Measurements from ENCODE around the gene DPP9.
A peak's percentile ranks its signal among the peaks of the same experiment; 100 is the strongest.

The DPP9 gene

GRCh38 chr19:4709440-4710280 is 14.0 kb downstream of the DPP9 start:
- DNase-seq (ENCODE audit: low read depth, low spot score) = no peak

GRCh38 chr19:4707956-4708650 is 15.5 kb downstream of the DPP9 start:
- DNase-seq (ENCODE audit: low read depth, low spot score) = peak; percentile 80

- no peak for DNase-seq (ENCODE audit: low read depth, low spot score)
Measured at GRCh38 chr19:4707322-4707721, 16.3 kb downstream of the DPP9 start.

- no peak for DNase-seq (ENCODE audit: low read depth, low spot score)
Measured at GRCh38 chr19:4705413-4706131, 18.1 kb downstream of the DPP9 start.

- no peak for DNase-seq (ENCODE audit: low read depth, low spot score)
Measured at GRCh38 chr19:4704317-4704673, 19.3 kb downstream of the DPP9 start.

GRCh38 chr19:4703671-4704316 is 19.8 kb downstream of the DPP9 start:
- DNase-seq (ENCODE audit: low read depth, low spot score) = no peak

GRCh38 chr19:4702764-4703163 is 20.9 kb downstream of the DPP9 start:
- no peak for DNase-seq (ENCODE audit: low read depth, low spot score)

- no peak for DNase-seq (ENCODE audit: low read depth, low spot score)
Measured at GRCh38 chr19:4701557-4701956, 22.1 kb downstream of the DPP9 start.

- DNase-seq (ENCODE audit: low read depth, low spot score) = no peak
Measured at GRCh38 chr19:4700693-4700970, 23.0 kb downstream of the DPP9 start.

- no peak for DNase-seq (ENCODE audit: low read depth, low spot score)
Measured at GRCh38 chr19:4699826-4700692, 23.6 kb downstream of the DPP9 start.

GRCh38 chr19:4697304-4697703 is 26.3 kb downstream of the DPP9 start:
- DNase-seq (ENCODE audit: low read depth, low spot score) = no peak

GRCh38 chr19:4695224-4695731 is 28.4 kb downstream of the DPP9 start:
- DNase-seq (ENCODE audit: low read depth, low spot score) = no peak

- peak; percentile 98 for DNase-seq (ENCODE audit: low read depth, low spot score)
Measured at GRCh38 chr19:4694211-4694987, 29.2 kb downstream of the DPP9 start.

- no peak for DNase-seq (ENCODE audit: low read depth, low spot score)
Measured at GRCh38 chr19:4693471-4694121, 30.0 kb downstream of the DPP9 start.

- no peak for DNase-seq (ENCODE audit: low read depth, low spot score)
Measured at GRCh38 chr19:4693078-4693350, 30.6 kb downstream of the DPP9 start.

GRCh38 chr19:4692251-4693077 is 31.2 kb downstream of the DPP9 start:
- DNase-seq (ENCODE audit: low read depth, low spot score) = no peak

- DNase-seq (ENCODE audit: low read depth, low spot score) = no peak
Measured at GRCh38 chr19:4691373-4691772, 32.3 kb downstream of the DPP9 start.

- no peak for DNase-seq (ENCODE audit: low read depth, low spot score)
Measured at GRCh38 chr19:4690361-4690760, 33.3 kb downstream of the DPP9 start.

- DNase-seq (ENCODE audit: low read depth, low spot score) = no peak
Measured at GRCh38 chr19:4689403-4689802, 34.2 kb downstream of the DPP9 start.
